ENCODE measurements around the gene ACKR4. TPM values are rescaled to one million over a fixed set of nuclear protein-coding genes. Genes with fewer than 3 reads are reported as not detected.
"Not testable (repeated sequence)": the region's sequence is repeated elsewhere in the genome, so short reads cannot be mapped to it uniquely, and the experiment has no call there.

Gene ACKR4
- total and polyA plus RNA-seq, 8 donors: 0.70 to 2.1 (median 1.1) TPM

- 31 to 35% methylated on average over 6 of the region's 6 CpGs for WGBS, 2 donors
- Histone ChIP-seq H3K36me3 (no peaks in the 10 kb centered on the region), H3K4me3 (no peak overlapping the region), H3K27me3 (no peaks in the 10 kb centered on the region), H3K27ac (peak overlapping the region in 3 of 4 donors; percentile 8 to 74 (median 40)), H3K9me3 (no peaks in the 10 kb centered on the region), H3K4me1 (peaks cover 36 to 55% (median 52%) of the 10 kb centered on the region in 3 donors)
- DNase-seq (no peak), FAIRE-seq (no peak), ATAC-seq (peak in 2 of 4 donors; percentile 1 to 6)
- intact Hi-C loops (cut with DNase I): no loop called here
- TF ChIP-seq CTCF (IDR thresholded peaks at IDR 0.05): no peak
Measured at GRCh38 chr3:132553826-132554225, 43.2 kb upstream of the ACKR4 start.

- H3K4me1 ChIP-seq: peaks cover 36 to 52% (median 52%) of the 10 kb centered on the region in 3 donors
- DNase-seq: peak in 3 of 6 donors; percentile 29 to 39 (median 38)
- peak; percentile 14 to 37 (median 30) for ATAC-seq
- 11 to 14% methylated on average over 8 of the region's 8 CpGs for WGBS, 2 donors
- no peak for FAIRE-seq
- no peaks in the 10 kb centered on the region for H3K27me3 ChIP-seq
- peak overlapping the region in 2 of 4 donors; percentile 64 to 74 for H3K27ac ChIP-seq
- TF ChIP-seq CTCF (IDR thresholded peaks at IDR 0.05): no peak
- intact Hi-C loops (cut with DNase I): no loop called here
- no peaks in the 10 kb centered on the region for H3K36me3 ChIP-seq
- no peaks in the 10 kb centered on the region for H3K9me3 ChIP-seq
- H3K4me3 ChIP-seq: no peak overlapping the region
Measured at GRCh38 chr3:132554437-132554836, 42.6 kb upstream of the ACKR4 start.

- peak; percentile 41 to 63 (median 58) for ATAC-seq
- Histone ChIP-seq H3K27me3 (no peaks in the 10 kb centered on the region), H3K4me1 (peaks cover 32 to 42% (median 41%) of the 10 kb centered on the region in 3 donors), H3K27ac (peak overlapping the region; percentile 44 to 74 (median 54)), H3K9me3 (no peaks in the 10 kb centered on the region), H3K36me3 (no peaks in the 10 kb centered on the region), H3K4me3 (no peak overlapping the region)
- DNase-seq: peak in 3 of 6 donors; percentile 38 to 45 (median 41)
- FAIRE-seq: no peak
- 48 to 49% methylated on average over 5 of the region's 5 CpGs for WGBS, 2 donors
- TF ChIP-seq CTCF (IDR thresholded peaks at IDR 0.05): no peak
- intact Hi-C loops (cut with DNase I): no loop called here
Measured at GRCh38 chr3:132555306-132556035, 41.6 kb upstream of the ACKR4 start.

- H3K36me3 ChIP-seq; H3K9me3 ChIP-seq; H3K27me3 ChIP-seq; FAIRE-seq; H3K4me3 ChIP-seq; intact Hi-C loops (cut with DNase I): not testable (repeated sequence)
- 42% methylated on average over 3 of the region's 3 CpGs for WGBS, 2 donors
- peaks cover 27 to 38% (median 36%) of the 10 kb centered on the region in 3 donors for H3K4me1 ChIP-seq
- DNase-seq (peak in 1 of 6 donors; percentile 31), ATAC-seq (peak; percentile 63 to 73 (median 68))
- peak overlapping the region; percentile 44 to 74 (median 54) for H3K27ac ChIP-seq
Measured at GRCh38 chr3:132556036-132556386, 41.1 kb upstream of the ACKR4 start.

GRCh38 chr3:132556508-132557159 is 40.4 kb upstream of the ACKR4 start:
- WGBS, 2 donors: 79 to 84% methylated on average over 8 of the region's 8 CpGs
- intact Hi-C loops (cut with DNase I): no loop called here
- ATAC-seq: peak in 1 of 4 donors; percentile 5

More at GRCh38 chr3:132556508-132557159, 40.4 kb upstream of the ACKR4 start:
- no peak for FAIRE-seq
- H3K4me1 ChIP-seq: peaks cover 24 to 32% (median 30%) of the 10 kb centered on the region in 3 donors
- TF ChIP-seq CTCF (IDR thresholded peaks at IDR 0.05): no peak
- H3K27me3 ChIP-seq: no peaks in the 10 kb centered on the region
- peak overlapping the region; percentile 44 to 74 (median 54) for H3K27ac ChIP-seq
- no peak overlapping the region for H3K4me3 ChIP-seq
- DNase-seq: no peak
- H3K36me3 ChIP-seq: no peaks in the 10 kb centered on the region
- H3K9me3 ChIP-seq: no peaks in the 10 kb centered on the region

Data from pancreas (tissue), 10 donors.